CD14-positive monocyte (primary cell): ENCODE results near the gene ASCC3. TPM values are rescaled to one million over a fixed set of nuclear protein-coding genes. Genes with fewer than 3 reads are reported as not detected.

Source experiments
- DNase-seq, 3 donors: peaks; one replicate each; pipeline ENCODE4 v3.0.0-alpha.2; 2011 to 2022
- H2AFZ ChIP-seq: 2 replicates; pipeline ENCODE4 v1.6.0; 2012; ENCODE audit warnings: mild to moderate bottlenecking, low read depth, low read length, inconsistent platforms; ENCODE audit not compliant: insufficient read depth, poor library complexity, severe bottlenecking
- H3K27ac ChIP-seq, 2 donors: 1 replicate in 1 of 2; 2 replicates in 1 of 2; pipeline ENCODE4 v1.5.1; 2012 to 2013; ENCODE audit warnings: low read length in 2 of 2, control low read depth in 1 of 2, inconsistent platforms in 1 of 2, low read depth in 1 of 2, mild to moderate bottlenecking in 1 of 2
- H3K27me3 ChIP-seq, 2 donors: one replicate each; pipeline versions ENCODE4 v1.6.0 to v1.6.1; 2011 to 2013; ENCODE audit warnings: low read length in 2 of 2; ENCODE audit not compliant: control insufficient read depth in 2 of 2, insufficient read depth in 2 of 2
- H3K36me3 ChIP-seq, 2 donors: replicated peaks in 1 of 2; 1 replicate in 1 of 2; 2 replicates in 1 of 2; pipeline versions ENCODE4 v1.5.1 to v1.6.1; 2012 to 2013; ENCODE audit warnings: low read length in 2 of 2, control low read depth in 1 of 2, inconsistent platforms in 1 of 2, mild to moderate bottlenecking in 1 of 2; ENCODE audit not compliant: insufficient read depth in 2 of 2, control insufficient read depth in 1 of 2
- H3K4me1 ChIP-seq, 2 donors: 1 replicate in 1 of 2; 2 replicates in 1 of 2; pipeline versions ENCODE4 v1.5.1 to v1.6.1; 2012 to 2013; ENCODE audit warnings: low read length in 2 of 2, control low read depth in 1 of 2, inconsistent platforms in 1 of 2, mild to moderate bottlenecking in 1 of 2, moderate library complexity in 1 of 2; ENCODE audit not compliant: insufficient read depth in 2 of 2, control insufficient read depth in 1 of 2
- H3K4me2 ChIP-seq: replicated peaks from 2 replicates; pipeline ENCODE3; 2012; ENCODE audit warnings: low read length, moderate library complexity, mild to moderate bottlenecking; ENCODE audit not compliant: poor library complexity, severe bottlenecking; ENCODE audit errors: extremely low read depth
- H3K4me3 ChIP-seq, 3 experiments: fragments of 200-600 bp in 1 of 3; sonication (generic) in 1 of 3; replicated peaks in 1 of 3; 1 replicate in 2 of 3; 2 replicates in 1 of 3; pipeline ENCODE4 v1.5.1; 2011 to 2013; ENCODE audit warnings: low read length in 3 of 3, mild to moderate bottlenecking in 3 of 3, control low read depth in 2 of 3, low read depth in 2 of 3, inconsistent platforms in 1 of 3, moderate library complexity in 1 of 3
- H3K79me2 ChIP-seq: 2 replicates; pipeline ENCODE4 v1.6.0; 2012; ENCODE audit warnings: mild to moderate bottlenecking, control low read depth, inconsistent platforms, low read length, moderate library complexity; ENCODE audit not compliant: insufficient read depth
- H3K9ac ChIP-seq: 2 replicates; pipeline ENCODE4 v1.6.0; 2017; ENCODE audit warnings: low read length, mild to moderate bottlenecking; ENCODE audit not compliant: insufficient read depth, poor library complexity, severe bottlenecking
- H3K9me3 ChIP-seq, 2 donors: replicated peaks in 1 of 2; 1 replicate in 1 of 2; 2 replicates in 1 of 2; pipeline versions ENCODE4 v1.5.1 to v1.6.1; 2012 to 2013; ENCODE audit warnings: low read length in 2 of 2, control low read depth in 1 of 2; ENCODE audit not compliant: control insufficient read depth in 1 of 2, insufficient read depth in 1 of 2
- H4K20me1 ChIP-seq: 2 replicates; pipeline ENCODE4 v1.6.0; 2012; ENCODE audit warnings: mild to moderate bottlenecking, low read length, control low read depth, moderate library complexity; ENCODE audit not compliant: insufficient read depth
- H3K27ac Mint-ChIP-seq, 7 donors: one replicate each; pipeline ENCODE4 v1.8.0; 2020; ENCODE audit warnings: mild to moderate bottlenecking in 7 of 7, mixed read lengths in 7 of 7, moderate library complexity in 6 of 7, inconsistent platforms in 2 of 7
- H3K27me3 Mint-ChIP-seq, 3 donors: one replicate each; pipeline ENCODE4 v1.8.0; 2021 to 2022; ENCODE audit warnings: low read depth in 3 of 3, mild to moderate bottlenecking in 3 of 3, mixed read lengths in 3 of 3, moderate library complexity in 3 of 3, inconsistent platforms in 1 of 3
- H3K36me3 Mint-ChIP-seq, 2 donors: one replicate each; pipeline ENCODE4 v1.8.0; 2020; ENCODE audit warnings: mixed read lengths in 2 of 2, inconsistent platforms in 1 of 2, mild to moderate bottlenecking in 1 of 2
- H3K4me1 Mint-ChIP-seq: one replicate; pipeline ENCODE4 v1.8.0; 2020; ENCODE audit warnings: mild to moderate bottlenecking, mixed read lengths
- H3K4me3 Mint-ChIP-seq, 2 donors: one replicate each; pipeline ENCODE4 v1.8.0; 2020; ENCODE audit warnings: mild to moderate bottlenecking in 2 of 2, mixed read lengths in 2 of 2, moderate library complexity in 1 of 2
- H3K9me3 Mint-ChIP-seq, 7 donors: one replicate each; pipeline ENCODE4 v1.8.0; 2020 to 2022; ENCODE audit warnings: mixed read lengths in 7 of 7, mild to moderate bottlenecking in 6 of 7, moderate library complexity in 6 of 7, inconsistent platforms in 2 of 7
- CTCF ChIP-seq: fragments of 200-600 bp; IDR thresholded peaks from one replicate; pipeline ENCODE4 v1.8.0; 2022; ENCODE audit warnings: antibody characterized with exemption, mild to moderate bottlenecking
- WGBS: methylation state at CpG from one replicate; pipeline ENCODE4 v1.1.5; 2013; ENCODE audit warnings: missing lambda C conversion rate; ENCODE audit not compliant: insufficient coverage; 5-methylcytosine and 5-hydroxymethylcytosine counted together
- intact Hi-C, 2 donors: fragments of 100-400 bp; cut with micrococcal nuclease; formaldehyde crosslinking; loops; one replicate each; pipeline versions ENCODE4 v1.15.0 to v1.15.1; 2023
- polyA plus RNA-seq, 3 donors: library from polyadenylated mRNA; depleted of rRNA in 1 of 3; unstranded in 2 of 3; stranded (reverse) in 1 of 3; fragments of 300-500 nt in 2 of 3; fragments of >200 nt in 1 of 3; fragmentation: Illumina TruSeq in 2 of 3; gene quantifications; 1 replicate in 2 of 3; 2 replicates in 1 of 3; pipeline ENCODE4 v1.2.3, GENCODE V29; 2012 to 2021

ASCC3 gene
- polyA plus RNA-seq, 3 donors = 6.4 to 12.9 (median 10.6) TPM

- Mint-ChIP-seq H3K27me3 (no peaks in the 10 kb centered on the region), H3K9me3 (no peaks in the 10 kb centered on the region), H3K36me3 (no peaks in the 10 kb centered on the region), H3K4me3 (no peak overlapping the region), H3K27ac (no peak overlapping the region), H3K4me1 (no peaks in the 10 kb centered on the region)
- Histone ChIP-seq H3K36me3 (peaks cover 0 to 5% of the 10 kb centered on the region in 2 donors), H3K4me3 (no peak overlapping the region), H3K4me1 (no peaks in the 10 kb centered on the region), H2AFZ (no peak overlapping the region), H4K20me1 (no peaks in the 10 kb centered on the region), H3K27ac (no peak overlapping the region), H3K9ac (no peak overlapping the region), H3K9me3 (no peaks in the 10 kb centered on the region), H3K4me2 (no peak overlapping the region), H3K79me2 (no peaks in the 10 kb centered on the region), H3K27me3 (no peaks in the 10 kb centered on the region)
- intact Hi-C loops = no loop called here
- no peak for DNase-seq
- WGBS = no CpG with 5 or more reads among the region's 5 CpGs
- no peak for TF ChIP-seq CTCF
These were observed 149.7 kb downstream of the ASCC3 start for GRCh38 chr6:100731411-100731810.

- Histone ChIP-seq H3K36me3 (peaks cover 0 to 8% of the 10 kb centered on the region in 2 donors), H3K4me3 (no peak overlapping the region), H3K27ac (no peak overlapping the region), H3K79me2 (no peaks in the 10 kb centered on the region), H3K4me2 (no peak overlapping the region), H2AFZ (no peak overlapping the region), H3K4me1 (no peaks in the 10 kb centered on the region), H3K27me3 (no peaks in the 10 kb centered on the region), H4K20me1 (no peaks in the 10 kb centered on the region), H3K9me3 (no peaks in the 10 kb centered on the region), H3K9ac (no peak overlapping the region)
- Mint-ChIP-seq H3K27me3 (no peaks in the 10 kb centered on the region), H3K27ac (no peak overlapping the region), H3K4me3 (no peak overlapping the region), H3K9me3 (no peaks in the 10 kb centered on the region), H3K36me3 (peaks cover 0 to 2% of the 10 kb centered on the region in 2 donors), H3K4me1 (no peaks in the 10 kb centered on the region)
- DNase-seq = no peak
- TF ChIP-seq CTCF = no peak
- intact Hi-C loops = no loop called here
- no CpG with 5 or more reads among the region's 7 CpGs for WGBS
These were observed 150.8 kb downstream of the ASCC3 start for GRCh38 chr6:100730001-100730980.
